Thyroid gland (tissue), 4 donors: ENCODE data around the gene SERP1.

Experiments used
- CTCF ChIP-seq, 6 experiments: fragments of 200-600 bp in 3 of 6; fragments of 450-650 bp in 3 of 6; sonication (generic) in 3 of 6; IDR thresholded peaks; one replicate each; pipeline ENCODE4 v1.5.1; 2016 to 2019; ENCODE audit warnings: antibody characterized with exemption in 6 of 6, mild to moderate bottlenecking in 2 of 6, inconsistent platforms in 1 of 6, moderate library complexity in 1 of 6
- POLR2A ChIP-seq, 2 donors: fragments of 450-650 bp; IDR thresholded peaks; one replicate each; pipeline ENCODE4 v1.6.1; 2017; ENCODE audit warnings: antibody characterized with exemption in 2 of 2, mild to moderate bottlenecking in 2 of 2, moderate library complexity in 1 of 2

GRCh38 chr3:150504483-150504882 is 41.8 kb downstream of the SERP1 start:
- TF ChIP-seq POLR2A (IDR thresholded peaks at IDR 0.05) (no peak), CTCF (IDR thresholded peaks at IDR 0.05) (no peak)
